T-helper 9 cell (primary cell): ENCODE results near the gene SERINC1.
A peak's percentile ranks its signal among the peaks of the same experiment; 100 is the strongest.
"Not testable (repeated sequence)": the region's sequence is repeated elsewhere in the genome, so short reads cannot be mapped to it uniquely, and the experiment has no call there.

Source experiments
- DNase-seq: peaks from one replicate; pipeline ENCODE4 v3.0.0-alpha.2; 2020
- total RNA-seq, 2 donors: gene quantifications; one replicate each; lab custom pipeline; 2026; lab: John Stamatoyannopoulos, UW

The SERINC1 gene
- 337 to 368 reads per million in 2 donors for total RNA-seq

GRCh38 chr6:122471107-122472021 is at the start of gene SERINC1:
Gene SERINC1 (minus strand): TSS chr6:122471807. CDS start chr6:122471737, 70 bp downstream.
- peak; percentile 87 for DNase-seq

- no peak for DNase-seq
These were observed 39.8 kb upstream of the SERINC1 start for GRCh38 chr6:122511193-122511924.

- DNase-seq, result not testable (repeated sequence)
These were observed 33.6 kb upstream of the SERINC1 start for GRCh38 chr6:122505170-122505569.

GRCh38 chr6:122501475-122501874 is 29.9 kb upstream of the SERINC1 start:
- DNase-seq, result no peak

- no peak for DNase-seq
These were observed 24.0 kb upstream of the SERINC1 start for GRCh38 chr6:122495612-122496011.

- no peak for DNase-seq
These were observed 23.2 kb upstream of the SERINC1 start for GRCh38 chr6:122494665-122495272.

GRCh38 chr6:122491919-122492555 is 20.4 kb upstream of the SERINC1 start:
- peak; percentile 51 for DNase-seq

GRCh38 chr6:122490607-122491006 is 19.0 kb upstream of the SERINC1 start:
- DNase-seq, result no peak

GRCh38 chr6:122484760-122485159 is 13.2 kb upstream of the SERINC1 start:
- no peak for DNase-seq

GRCh38 chr6:122482750-122483080 is 11.1 kb upstream of the SERINC1 start:
- no peak for DNase-seq

GRCh38 chr6:122476131-122476530 is 4.5 kb upstream of the SERINC1 start:
- DNase-seq, result no peak

GRCh38 chr6:122472022-122472340 is 374 bp upstream of the SERINC1 start:
- no peak for DNase-seq

GRCh38 chr6:122461885-122462284 is 9.7 kb downstream of the SERINC1 start:
- no peak for DNase-seq

GRCh38 chr6:122459865-122460416 is 11.7 kb downstream of the SERINC1 start:
- DNase-seq, result not testable (repeated sequence)

GRCh38 chr6:122459240-122459639 is 12.4 kb downstream of the SERINC1 start:
- no peak for DNase-seq

- no peak for DNase-seq
These were observed 13.5 kb downstream of the SERINC1 start for GRCh38 chr6:122458087-122458486.

- not testable (repeated sequence) for DNase-seq
These were observed 16.5 kb downstream of the SERINC1 start for GRCh38 chr6:122455116-122455515.

- DNase-seq, result no peak
These were observed 16.9 kb downstream of the SERINC1 start for GRCh38 chr6:122454673-122455072.

- DNase-seq, result no peak
These were observed 19.1 kb downstream of the SERINC1 start for GRCh38 chr6:122452509-122452908.

GRCh38 chr6:122449069-122449468 is 22.5 kb downstream of the SERINC1 start:
- DNase-seq, result no peak

- no peak for DNase-seq
These were observed 26.3 kb downstream of the SERINC1 start for GRCh38 chr6:122445274-122445673.

GRCh38 chr6:122438975-122439374 is 32.6 kb downstream of the SERINC1 start:
- no peak for DNase-seq

- DNase-seq, result no peak
These were observed 38.8 kb downstream of the SERINC1 start for GRCh38 chr6:122432816-122433215.
